ENCODE results near the gene COL18A1. TPM values are rescaled to one million over a fixed set of nuclear protein-coding genes. Genes with fewer than 3 reads are reported as not detected.

Gene COL18A1
- total RNA-seq: 515 and 555 TPM in 2 replicates
- long read RNA-seq, partial matches to known transcripts: 49 of 54 reads
- long read RNA-seq, other reads (novel, unspliced or antisense): 5 of 54 reads

DNA sequence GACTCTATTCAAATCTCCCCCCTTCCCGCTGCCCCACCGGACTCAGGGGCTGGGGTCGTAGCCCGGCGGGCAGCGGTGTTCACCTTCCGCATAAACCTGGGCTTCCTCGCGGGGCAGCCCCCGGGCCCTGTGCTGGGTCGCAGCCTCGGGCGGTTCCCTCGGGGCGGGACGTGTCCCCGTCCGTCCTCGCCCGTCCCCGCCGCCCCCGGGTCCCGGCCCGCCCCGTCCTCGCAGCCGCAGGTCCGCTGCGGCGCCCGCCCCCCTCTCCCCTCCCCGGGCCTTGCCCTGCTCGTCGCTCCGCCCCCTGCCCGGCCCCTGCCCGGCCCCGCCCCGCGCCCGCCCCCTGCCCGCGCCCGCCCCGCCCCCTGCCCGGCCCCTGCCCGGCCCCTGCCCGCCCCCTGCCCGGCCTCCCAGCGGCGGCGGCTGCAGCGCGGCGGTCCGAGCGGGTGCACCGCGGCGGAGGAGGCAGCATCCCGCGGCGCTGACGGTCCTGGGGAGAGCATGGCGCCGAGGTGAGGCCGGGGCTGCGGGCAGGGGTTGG, at the start of gene COL18A1:
COL18A1 (plus strand) TSS at position 436 of the 541 bp plus-strand sequence; CDS start at position 502, 66 bp downstream.
- Mint-ChIP-seq H3K27me3 (ENCODE audit: unreplicated experiment) (no peaks in the 10 kb centered on the region), H3K9me3 (ENCODE audit: unreplicated experiment) (peaks cover 11% of the 10 kb centered on the region), H3K4me1 (ENCODE audit: unreplicated experiment) (peaks cover 39% of the 10 kb centered on the region), H3K36me3 (ENCODE audit: unreplicated experiment) (peaks cover 7% of the 10 kb centered on the region), H3K4me3 (ENCODE audit: unreplicated experiment) (peak within 1 kb of the TSS; percentile 78), H3K27ac (ENCODE audit: unreplicated experiment) (peak within 1 kb of the TSS; percentile 71)
- TF ChIP-seq, protein P1, sequence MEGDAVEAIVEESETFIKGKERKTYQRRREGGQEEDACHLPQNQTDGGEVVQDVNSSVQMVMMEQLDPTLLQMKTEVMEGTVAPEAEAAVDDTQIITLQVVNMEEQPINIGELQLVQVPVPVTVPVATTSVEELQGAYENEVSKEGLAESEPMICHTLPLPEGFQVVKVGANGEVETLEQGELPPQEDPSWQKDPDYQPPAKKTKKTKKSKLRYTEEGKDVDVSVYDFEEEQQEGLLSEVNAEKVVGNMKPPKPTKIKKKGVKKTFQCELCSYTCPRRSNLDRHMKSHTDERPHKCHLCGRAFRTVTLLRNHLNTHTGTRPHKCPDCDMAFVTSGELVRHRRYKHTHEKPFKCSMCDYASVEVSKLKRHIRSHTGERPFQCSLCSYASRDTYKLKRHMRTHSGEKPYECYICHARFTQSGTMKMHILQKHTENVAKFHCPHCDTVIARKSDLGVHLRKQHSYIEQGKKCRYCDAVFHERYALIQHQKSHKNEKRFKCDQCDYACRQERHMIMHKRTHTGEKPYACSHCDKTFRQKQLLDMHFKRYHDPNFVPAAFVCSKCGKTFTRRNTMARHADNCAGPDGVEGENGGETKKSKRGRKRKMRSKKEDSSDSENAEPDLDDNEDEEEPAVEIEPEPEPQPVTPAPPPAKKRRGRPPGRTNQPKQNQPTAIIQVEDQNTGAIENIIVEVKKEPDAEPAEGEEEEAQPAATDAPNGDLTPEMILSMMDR (IDR thresholded peaks at IDR 0.05): no peak
- DNase-seq (ENCODE audit: extremely low spot score, unreplicated experiment): no peak

DNA sequence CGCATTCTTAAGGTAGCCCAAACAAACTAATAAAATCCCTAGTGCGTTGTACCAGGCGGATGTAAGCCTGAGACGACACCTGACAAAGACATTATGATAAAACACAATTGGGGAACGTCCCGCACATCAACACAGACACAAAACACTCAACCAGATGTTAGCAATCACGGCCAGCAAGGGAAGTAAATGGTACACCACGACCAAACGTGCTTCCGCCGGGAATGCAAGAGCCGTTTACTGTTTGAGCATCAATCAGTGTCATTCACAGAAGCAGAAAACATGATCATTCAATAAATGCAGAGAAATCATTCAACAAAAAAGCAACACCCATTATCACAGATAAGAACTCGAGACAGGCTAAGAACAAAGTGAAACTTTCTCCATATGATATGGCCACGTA, 49.4 kb upstream of the COL18A1 start:
- no peak overlapping the region for H3K4me3 Mint-ChIP-seq (ENCODE audit: unreplicated experiment)
- H3K4me1 Mint-ChIP-seq (ENCODE audit: unreplicated experiment): peaks cover 37% of the 10 kb centered on the region
- no peak overlapping the region for H3K27ac Mint-ChIP-seq (ENCODE audit: unreplicated experiment)

DNA sequence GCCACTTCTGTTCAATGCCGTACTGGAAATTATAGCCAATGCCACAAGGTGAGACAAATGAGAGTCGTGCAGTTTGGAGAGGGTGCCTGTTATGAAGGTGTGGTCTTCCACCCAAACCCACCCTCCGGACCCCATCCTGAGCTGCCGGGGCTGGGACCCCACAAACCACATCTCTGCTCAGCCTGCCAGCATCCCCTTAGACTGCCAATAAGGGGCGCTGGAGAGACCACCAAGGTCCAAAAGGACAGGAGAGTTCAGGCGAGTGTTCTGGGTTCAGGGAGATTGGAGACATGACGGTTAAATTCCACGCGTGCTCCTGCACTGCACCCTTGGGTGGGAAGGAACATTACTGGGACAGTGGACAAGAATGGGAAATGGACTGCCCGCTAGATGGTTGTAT, 48.7 kb upstream of the COL18A1 start:
- no peak overlapping the region for H3K4me3 Mint-ChIP-seq (ENCODE audit: unreplicated experiment)
- TF ChIP-seq, protein P1 (IDR thresholded peaks at IDR 0.05): no peak
- DNase-seq (ENCODE audit: extremely low spot score, unreplicated experiment): no peak
- no peaks in the 10 kb centered on the region for H3K36me3 Mint-ChIP-seq (ENCODE audit: unreplicated experiment)
- H3K27me3 Mint-ChIP-seq (ENCODE audit: unreplicated experiment): no peaks in the 10 kb centered on the region
- H3K4me1 Mint-ChIP-seq (ENCODE audit: unreplicated experiment): peaks cover 41% of the 10 kb centered on the region
- H3K27ac Mint-ChIP-seq (ENCODE audit: unreplicated experiment): no peak overlapping the region
- H3K9me3 Mint-ChIP-seq (ENCODE audit: unreplicated experiment): no peaks in the 10 kb centered on the region

More for the DNA sequence above, 49.4 kb upstream of the COL18A1 start:
- no peaks in the 10 kb centered on the region for H3K9me3 Mint-ChIP-seq (ENCODE audit: unreplicated experiment)
- TF ChIP-seq, protein P1 (IDR thresholded peaks at IDR 0.05): no peak
- DNase-seq (ENCODE audit: extremely low spot score, unreplicated experiment): no peak
- H3K27me3 Mint-ChIP-seq (ENCODE audit: unreplicated experiment): no peaks in the 10 kb centered on the region
- H3K36me3 Mint-ChIP-seq (ENCODE audit: unreplicated experiment): no peaks in the 10 kb centered on the region

DNA sequence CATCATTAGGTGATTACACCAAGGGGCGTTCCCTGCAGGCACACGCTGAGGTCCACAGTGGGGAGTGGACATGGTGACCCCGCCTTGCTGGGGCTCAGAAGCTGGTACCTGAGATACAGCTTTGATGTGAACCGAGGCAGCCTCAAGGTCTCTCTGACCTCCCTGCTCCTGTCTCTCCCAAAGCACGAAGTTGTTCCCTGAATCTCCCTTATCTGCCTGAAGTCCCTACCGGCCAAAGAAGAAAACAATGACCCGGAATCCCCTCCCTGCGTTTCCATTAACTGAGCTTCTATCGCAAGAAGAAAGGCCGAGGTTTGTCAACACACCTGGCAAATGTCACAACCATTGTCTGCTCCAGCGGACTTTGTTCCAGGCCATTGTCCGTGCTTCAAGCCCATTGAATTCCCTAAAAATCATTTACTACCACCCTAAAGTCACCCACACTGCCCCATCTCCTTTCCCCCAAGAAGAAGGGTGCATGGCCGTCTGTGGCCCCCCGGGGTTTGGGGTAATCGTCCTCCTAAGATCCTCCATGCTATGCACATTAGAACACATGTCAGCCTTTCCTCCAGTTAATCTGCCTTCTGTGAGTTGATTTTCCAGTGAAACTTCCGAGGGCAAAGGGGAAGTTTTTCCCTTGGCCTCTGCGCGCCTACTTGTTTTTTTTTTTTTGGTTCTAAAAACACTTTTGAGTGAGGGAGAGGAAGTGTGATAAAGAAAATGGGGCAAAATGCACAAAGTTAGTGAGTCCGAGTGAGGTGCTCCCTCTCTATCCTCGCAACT, 48.1 kb upstream of the COL18A1 start:
- TF ChIP-seq, protein P1 (IDR thresholded peaks at IDR 0.05): no peak
- H3K27ac Mint-ChIP-seq (ENCODE audit: unreplicated experiment): no peak overlapping the region

More for the DNA sequence above, 48.1 kb upstream of the COL18A1 start:
- Mint-ChIP-seq H3K4me3 (ENCODE audit: unreplicated experiment) (no peak overlapping the region), H3K9me3 (ENCODE audit: unreplicated experiment) (no peaks in the 10 kb centered on the region), H3K4me1 (ENCODE audit: unreplicated experiment) (peaks cover 46% of the 10 kb centered on the region), H3K36me3 (ENCODE audit: unreplicated experiment) (no peaks in the 10 kb centered on the region), H3K27me3 (ENCODE audit: unreplicated experiment) (no peaks in the 10 kb centered on the region)
- DNase-seq (ENCODE audit: extremely low spot score, unreplicated experiment): no peak

All from osteocyte (in vitro differentiated cells).